ENCODE results near the gene NOL3. TPM values are rescaled to one million over a fixed set of nuclear protein-coding genes. Genes with fewer than 3 reads are reported as not detected.
A peak's percentile ranks its signal among the peaks of the same experiment; 100 is the strongest.

NOL3 gene
- total RNA-seq, 1 experiment from 2014 or later = 5.6 TPM

DNA sequence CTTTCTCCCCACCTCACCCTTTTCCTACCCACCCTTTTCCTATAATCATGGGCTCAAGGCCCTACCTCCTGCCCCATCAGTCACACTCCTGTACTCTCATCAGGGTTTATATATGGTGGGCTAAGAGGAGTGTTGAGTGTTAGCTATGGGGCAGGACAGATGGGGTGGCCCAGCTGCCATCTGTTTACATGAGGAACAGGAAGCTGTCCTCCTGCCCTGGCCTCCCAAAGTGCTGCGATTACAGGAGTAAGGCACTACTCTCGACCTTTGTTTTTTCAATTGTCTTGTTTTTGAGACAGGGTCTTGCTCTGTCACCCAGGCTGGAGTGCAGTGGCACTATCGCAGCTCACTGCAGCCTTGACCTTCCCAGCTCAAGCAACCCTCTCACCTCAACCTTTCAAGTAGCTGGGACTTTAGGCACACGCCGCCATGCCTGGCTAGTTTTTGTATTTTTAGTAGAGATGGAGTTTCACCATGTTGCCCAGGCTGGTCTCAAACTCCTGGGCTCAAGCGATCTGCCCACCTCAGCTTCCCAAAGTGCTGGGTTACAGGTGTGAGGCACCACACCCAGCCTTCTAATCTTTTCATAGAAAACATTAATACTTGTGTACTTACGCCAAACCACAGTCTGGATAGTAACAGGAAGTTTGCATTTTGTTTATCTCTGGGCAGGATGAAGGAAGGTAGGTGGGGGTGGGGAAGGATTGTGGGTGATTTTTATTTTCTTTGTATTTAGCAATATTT, 12.3 kb upstream of the NOL3 start:
- Histone ChIP-seq H3K14ac (ENCODE audit: insufficient read depth, low read length) (no peak overlapping the region), H3K4me1 (ENCODE audit: insufficient read depth, low read length) (no peaks in the 10 kb centered on the region), H2AFZ (ENCODE audit: low read length) (no peak overlapping the region), H3K4ac (ENCODE audit: low read depth, low read length) (no peak overlapping the region), H3K79me1 (ENCODE audit: insufficient read depth, low read depth, low read length, poor library complexity, severe bottlenecking) (no peaks in the 10 kb centered on the region), H2BK20ac (ENCODE audit: low read depth, low read length, poor library complexity, severe bottlenecking) (no peak overlapping the region), H3K4me2 (ENCODE audit: insufficient read depth, insufficient read length, low read length) (no peak overlapping the region), H3K23ac (ENCODE audit: insufficient read length, low read depth, low read length) (no peak overlapping the region), H2AK5ac (ENCODE audit: insufficient read length, low read length) (no peak overlapping the region), H2BK15ac (ENCODE audit: low read depth, low read length) (no peak overlapping the region), H3K18ac (ENCODE audit: insufficient read length, low read depth, low read length) (no peak overlapping the region), H3K23me2 (ENCODE audit: insufficient read length, low read depth, low read length, poor library complexity, severe bottlenecking) (peaks cover 20% of the 10 kb centered on the region), H3K9me3 (ENCODE audit: control insufficient read depth, low read depth, low read length) (no peaks in the 10 kb centered on the region), H3K56ac (ENCODE audit: insufficient read length, low read depth, low read length) (no peak overlapping the region), H4K5ac (ENCODE audit: insufficient read length, low read depth, low read length) (no peak overlapping the region), H4K8ac (replicated peaks; ENCODE audit: insufficient read length, low read depth, low read length) (no peak overlapping the region), H3T11ph (ENCODE audit: low read length) (no peak overlapping the region), H3K79me2 (ENCODE audit: insufficient read depth, low read length) (no peaks in the 10 kb centered on the region), H4K20me1 (ENCODE audit: control insufficient read depth, insufficient read depth, insufficient read length) (no peaks in the 10 kb centered on the region), H2BK12ac (ENCODE audit: insufficient read length, low read depth, low read length) (no peak overlapping the region), H3K27me3 (ENCODE audit: insufficient read depth, low read length) (peaks cover 90% of the 10 kb centered on the region), H2BK120ac (ENCODE audit: low read depth, low read length, poor library complexity, severe bottlenecking) (no peak overlapping the region), H3K27ac (ENCODE audit: insufficient read length, low read depth, low read length) (no peak overlapping the region), H3K9ac (ENCODE audit: extremely low read depth, insufficient read length, low read length) (no peak overlapping the region), H4K91ac (ENCODE audit: insufficient read length, low read depth, low read length) (no peak overlapping the region), H2BK5ac (ENCODE audit: insufficient read length, low read length) (no peak overlapping the region)
- TF ChIP-seq, protein P1, sequence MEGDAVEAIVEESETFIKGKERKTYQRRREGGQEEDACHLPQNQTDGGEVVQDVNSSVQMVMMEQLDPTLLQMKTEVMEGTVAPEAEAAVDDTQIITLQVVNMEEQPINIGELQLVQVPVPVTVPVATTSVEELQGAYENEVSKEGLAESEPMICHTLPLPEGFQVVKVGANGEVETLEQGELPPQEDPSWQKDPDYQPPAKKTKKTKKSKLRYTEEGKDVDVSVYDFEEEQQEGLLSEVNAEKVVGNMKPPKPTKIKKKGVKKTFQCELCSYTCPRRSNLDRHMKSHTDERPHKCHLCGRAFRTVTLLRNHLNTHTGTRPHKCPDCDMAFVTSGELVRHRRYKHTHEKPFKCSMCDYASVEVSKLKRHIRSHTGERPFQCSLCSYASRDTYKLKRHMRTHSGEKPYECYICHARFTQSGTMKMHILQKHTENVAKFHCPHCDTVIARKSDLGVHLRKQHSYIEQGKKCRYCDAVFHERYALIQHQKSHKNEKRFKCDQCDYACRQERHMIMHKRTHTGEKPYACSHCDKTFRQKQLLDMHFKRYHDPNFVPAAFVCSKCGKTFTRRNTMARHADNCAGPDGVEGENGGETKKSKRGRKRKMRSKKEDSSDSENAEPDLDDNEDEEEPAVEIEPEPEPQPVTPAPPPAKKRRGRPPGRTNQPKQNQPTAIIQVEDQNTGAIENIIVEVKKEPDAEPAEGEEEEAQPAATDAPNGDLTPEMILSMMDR (conservative IDR thresholded peaks at IDR 0.05) = no peak
- WGBS (ENCODE audit: extremely low coverage, insufficient read length, low lambda C conversion rate) = no CpG with 5 or more reads among the region's 7 CpGs
- H3K36me3 Mint-ChIP-seq (ENCODE audit: insufficient read depth in 1 of 3, low read depth in 3 of 3) = no peaks in the 10 kb centered on the region; a peak in 1 of 7 replicates
- peaks cover 3 to 9% of the 10 kb centered on the region in 2 experiments; a peak in 3 of 5 replicates for H3K9me3 Mint-ChIP-seq
- no peak for DNase-seq
- peaks cover 100% of the 10 kb centered on the region for H3K27me3 Mint-ChIP-seq (ENCODE audit: low read depth)
- peak overlapping the region in 1 of 2 experiments; percentile 79; a peak in 3 of 5 replicates for H3K4me3 Mint-ChIP-seq
- no peak overlapping the region for H3K27ac Mint-ChIP-seq
- H3K4me1 Mint-ChIP-seq = peaks cover 7 to 19% of the 10 kb centered on the region in 2 experiments
